ENCODE results near the gene JADE2.

- TF ChIP-seq EZH2 (IDR thresholded peaks at IDR 0.05) (no peak), CTCF (IDR thresholded peaks at IDR 0.05 in 2 of 3, conservative IDR thresholded peaks at IDR 0.05 in 1 of 3; ENCODE audit: borderline replicate concordance in 1 of 3, insufficient read depth in 1 of 3, low read depth in 2 of 3, low read length in 2 of 3) (no peak), POLR2AphosphoS5 (IDR thresholded peaks at IDR 0.05; ENCODE audit: low read depth, low read length) (no peak), EZH2phosphoT487 (IDR thresholded peaks at IDR 0.05; ENCODE audit: borderline replicate concordance) (no peak), CBX3 (IDR thresholded peaks at IDR 0.05; ENCODE audit: low read depth) (no peak)
- TF ChIP-seq, protein P1, sequence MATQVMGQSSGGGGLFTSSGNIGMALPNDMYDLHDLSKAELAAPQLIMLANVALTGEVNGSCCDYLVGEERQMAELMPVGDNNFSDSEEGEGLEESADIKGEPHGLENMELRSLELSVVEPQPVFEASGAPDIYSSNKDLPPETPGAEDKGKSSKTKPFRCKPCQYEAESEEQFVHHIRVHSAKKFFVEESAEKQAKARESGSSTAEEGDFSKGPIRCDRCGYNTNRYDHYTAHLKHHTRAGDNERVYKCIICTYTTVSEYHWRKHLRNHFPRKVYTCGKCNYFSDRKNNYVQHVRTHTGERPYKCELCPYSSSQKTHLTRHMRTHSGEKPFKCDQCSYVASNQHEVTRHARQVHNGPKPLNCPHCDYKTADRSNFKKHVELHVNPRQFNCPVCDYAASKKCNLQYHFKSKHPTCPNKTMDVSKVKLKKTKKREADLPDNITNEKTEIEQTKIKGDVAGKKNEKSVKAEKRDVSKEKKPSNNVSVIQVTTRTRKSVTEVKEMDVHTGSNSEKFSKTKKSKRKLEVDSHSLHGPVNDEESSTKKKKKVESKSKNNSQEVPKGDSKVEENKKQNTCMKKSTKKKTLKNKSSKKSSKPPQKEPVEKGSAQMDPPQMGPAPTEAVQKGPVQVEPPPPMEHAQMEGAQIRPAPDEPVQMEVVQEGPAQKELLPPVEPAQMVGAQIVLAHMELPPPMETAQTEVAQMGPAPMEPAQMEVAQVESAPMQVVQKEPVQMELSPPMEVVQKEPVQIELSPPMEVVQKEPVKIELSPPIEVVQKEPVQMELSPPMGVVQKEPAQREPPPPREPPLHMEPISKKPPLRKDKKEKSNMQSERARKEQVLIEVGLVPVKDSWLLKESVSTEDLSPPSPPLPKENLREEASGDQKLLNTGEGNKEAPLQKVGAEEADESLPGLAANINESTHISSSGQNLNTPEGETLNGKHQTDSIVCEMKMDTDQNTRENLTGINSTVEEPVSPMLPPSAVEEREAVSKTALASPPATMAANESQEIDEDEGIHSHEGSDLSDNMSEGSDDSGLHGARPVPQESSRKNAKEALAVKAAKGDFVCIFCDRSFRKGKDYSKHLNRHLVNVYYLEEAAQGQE (IDR thresholded peaks at IDR 0.05; ENCODE audit: low read depth): no peak
- TF ChIP-seq, protein P2, sequence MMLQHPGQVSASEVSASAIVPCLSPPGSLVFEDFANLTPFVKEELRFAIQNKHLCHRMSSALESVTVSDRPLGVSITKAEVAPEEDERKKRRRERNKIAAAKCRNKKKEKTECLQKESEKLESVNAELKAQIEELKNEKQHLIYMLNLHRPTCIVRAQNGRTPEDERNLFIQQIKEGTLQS (IDR thresholded peaks at IDR 0.05): no peak
These were observed 68.9 kb downstream of the JADE2 start for GRCh38 chr5:134594336-134594735.
